ENCODE data around the gene VAMP3.

GRCh38 chr1:7771823-7772299 is 765 bp downstream of the VAMP3 start:
- TF ChIP-seq CTCF (IDR thresholded peaks at IDR 0.05) (no peak), POLR2A (IDR thresholded peaks at IDR 0.05) (no peak), EP300 (IDR thresholded peaks at IDR 0.05) (no peak)

Measured in gastroesophageal sphincter (tissue), 3 donors.